ELF-1 (cell line): Measurements from ENCODE around the gene DLX1.

ENCODE experiments used
- DNase-seq: peaks from one replicate; pipeline ENCODE4 v3.0.0-alpha.2; 2016; ENCODE audit warnings: low read depth, low spot score

Gene DLX1

DNA sequence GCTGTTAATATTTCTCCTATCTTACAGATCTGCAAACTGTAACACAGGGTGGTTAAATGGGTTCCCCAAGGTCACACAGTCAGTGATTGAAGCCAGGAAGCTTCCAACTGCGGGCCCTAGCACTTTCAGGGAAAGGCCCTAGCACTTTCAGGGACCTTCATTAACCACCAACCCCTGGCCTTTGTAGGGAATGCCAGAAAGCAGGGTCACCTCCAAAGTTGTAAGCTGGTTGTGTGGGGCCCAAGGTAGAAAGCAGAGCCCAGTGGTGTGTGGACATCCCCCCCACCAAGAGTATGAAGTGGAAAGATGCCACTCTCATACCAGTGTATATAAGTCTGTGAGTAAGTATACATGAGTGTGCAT lies 13.0 kb downstream of the DLX1 start:
- DNase-seq: peak; percentile 16

DNA sequence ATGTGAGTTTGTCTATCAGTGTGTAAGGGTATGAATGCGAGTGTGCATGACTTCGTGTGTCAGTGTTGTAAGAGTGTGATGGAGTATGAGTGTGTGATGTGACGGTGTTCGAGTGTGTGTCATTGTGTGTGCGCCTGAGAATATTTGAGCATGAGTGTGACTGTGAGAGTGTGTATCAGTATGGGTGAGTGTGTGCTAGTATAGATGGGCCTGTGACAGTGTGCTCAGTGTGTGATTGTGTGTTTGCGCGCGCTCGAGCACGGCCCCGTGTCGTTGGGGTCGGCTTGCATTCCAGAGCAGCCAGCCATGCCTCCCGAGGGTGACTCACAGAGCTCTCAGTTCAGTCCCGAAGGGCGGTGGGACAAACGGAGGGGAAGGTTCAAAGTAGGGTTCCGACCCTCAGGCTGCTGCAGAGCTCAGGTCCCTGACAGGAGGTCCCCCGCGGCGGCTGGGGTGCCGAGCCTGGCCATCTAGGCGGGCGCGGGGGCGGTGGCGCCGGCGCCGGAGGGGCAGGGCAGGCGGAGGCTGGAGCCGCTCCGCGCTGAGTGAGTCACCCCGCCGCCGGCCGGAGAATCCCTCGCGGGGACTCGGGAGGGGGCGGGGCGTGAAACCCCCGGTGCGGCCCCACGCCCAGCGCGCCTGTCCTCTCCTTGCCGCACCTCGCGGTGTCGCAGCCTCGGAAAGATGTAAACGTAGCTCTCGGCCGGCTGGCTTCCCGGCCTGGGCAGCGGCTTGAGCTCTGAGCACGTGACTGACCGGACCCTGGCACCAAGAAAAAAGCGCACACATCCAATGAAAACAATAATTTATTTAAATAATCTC lies 13.6 kb downstream of the DLX1 start:
- DNase-seq: peak; percentile 78

DNA sequence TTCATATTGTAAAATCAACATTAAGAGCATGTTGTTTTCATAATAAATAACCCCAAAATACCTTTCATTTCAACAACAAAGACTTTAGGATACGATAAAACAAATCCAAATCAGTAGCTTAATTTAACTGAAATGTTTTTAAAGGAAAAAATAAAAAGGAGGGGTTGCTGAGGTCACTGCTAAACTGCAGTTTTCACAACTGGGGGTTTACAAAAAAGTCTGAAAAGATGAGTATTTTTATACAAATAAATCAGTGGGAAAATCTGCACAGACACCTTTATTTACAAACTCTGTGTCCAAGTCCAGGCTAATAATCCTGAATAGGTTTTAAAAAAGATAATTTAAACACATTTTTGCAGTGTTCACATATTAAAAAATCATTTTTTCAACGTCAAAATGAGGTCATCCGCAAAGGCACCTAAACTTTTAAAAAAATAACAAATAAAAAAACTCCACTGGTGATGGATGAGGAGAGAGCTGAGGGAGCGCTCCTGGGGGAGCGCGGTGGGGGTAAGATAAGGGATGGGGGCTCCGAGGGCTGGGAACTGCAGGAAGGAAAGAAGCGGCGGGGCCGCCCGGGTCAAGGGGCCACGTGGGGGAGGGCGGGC lies 14.3 kb downstream of the DLX1 start:
- DNase-seq: no peak

- DNase-seq: peak; percentile 70
Observed at GRCh38 chr2:172100080-172100934, 15.0 kb downstream of the DLX1 start.

- DNase-seq: peak; percentile 50
Observed at GRCh38 chr2:172100935-172101820, 15.9 kb downstream of the DLX1 start.

- DNase-seq: peak; percentile 72
Observed at GRCh38 chr2:172101821-172102390, 16.6 kb downstream of the DLX1 start.

GRCh38 chr2:172102391-172103359 lies 17.4 kb downstream of the DLX1 start, which contains the start of gene DLX2:
TSS of gene DLX2 (minus strand) at chr2:172102900. CDS start at chr2:172102538, 362 bp downstream.
- DNase-seq: peak; percentile 97

DNA sequence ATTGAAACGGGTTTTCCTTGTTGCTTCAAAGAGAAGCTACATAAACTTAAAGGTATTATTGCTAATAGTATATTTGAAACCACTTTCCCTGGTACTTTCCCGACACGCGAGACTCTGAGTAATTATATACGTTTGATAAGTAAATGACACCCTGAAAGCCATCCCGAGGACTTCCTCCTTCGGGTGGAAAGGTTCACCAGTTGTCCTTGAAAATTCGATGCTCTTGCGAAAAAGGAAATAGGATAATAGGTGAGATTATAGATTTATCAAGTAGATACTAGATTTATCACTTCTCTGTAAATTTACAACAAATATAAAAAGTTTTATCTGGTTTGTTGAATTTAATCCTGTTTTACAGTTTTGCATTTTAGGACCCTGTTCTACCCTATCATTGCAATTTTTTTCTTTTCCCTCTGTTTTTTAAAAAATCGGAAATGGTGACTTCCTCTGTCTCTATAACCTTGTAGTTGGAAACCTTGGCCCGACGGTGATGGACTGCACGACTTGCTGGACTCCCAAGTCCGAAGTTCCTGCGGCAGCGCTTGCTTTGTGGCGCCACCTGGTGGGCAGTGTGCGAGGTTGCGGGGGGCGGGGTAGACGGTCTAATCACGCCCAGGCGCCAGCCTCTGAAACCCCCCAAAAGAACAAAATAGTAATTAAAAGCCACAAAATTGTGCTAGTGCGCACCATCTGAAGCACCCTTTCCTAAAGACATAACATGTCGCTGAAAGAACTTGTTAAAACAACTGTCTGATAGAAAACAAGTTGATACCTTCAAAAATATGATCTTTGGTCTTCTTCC lies 18.4 kb downstream of the DLX1 start:
- peak; percentile 90 for DNase-seq

DNA sequence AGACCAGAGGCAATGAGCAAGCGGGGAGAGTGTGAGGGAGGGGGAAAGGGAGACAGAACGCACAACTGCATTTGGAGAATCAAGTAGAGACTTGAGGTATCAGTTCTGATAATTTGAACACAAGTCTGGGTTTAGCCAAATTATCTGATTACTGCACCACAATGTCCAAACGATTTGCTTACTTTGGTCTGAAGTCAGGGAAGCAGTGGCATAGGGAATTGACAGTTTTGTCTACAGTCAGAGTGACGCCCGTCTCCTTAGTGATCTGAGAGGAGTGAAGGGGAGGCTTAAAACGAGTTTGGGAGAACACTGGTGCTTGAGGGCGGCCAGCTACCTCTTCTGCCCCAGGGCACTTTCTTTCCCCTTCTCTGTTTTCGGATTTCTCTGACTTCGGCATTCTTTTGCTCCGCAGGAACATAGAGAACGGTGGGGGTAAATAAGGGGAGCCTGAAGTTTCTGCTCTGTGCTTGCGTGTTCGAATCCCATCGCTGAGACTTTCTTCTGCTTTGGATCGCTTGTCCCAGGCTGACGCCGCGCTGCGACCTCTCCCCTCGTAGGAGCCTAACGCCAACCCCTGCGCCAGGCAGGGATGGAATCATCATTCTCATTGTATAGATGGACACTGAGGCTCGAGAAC lies 20.3 kb downstream of the DLX1 start:
- DNase-seq: peak; percentile 80

DNA sequence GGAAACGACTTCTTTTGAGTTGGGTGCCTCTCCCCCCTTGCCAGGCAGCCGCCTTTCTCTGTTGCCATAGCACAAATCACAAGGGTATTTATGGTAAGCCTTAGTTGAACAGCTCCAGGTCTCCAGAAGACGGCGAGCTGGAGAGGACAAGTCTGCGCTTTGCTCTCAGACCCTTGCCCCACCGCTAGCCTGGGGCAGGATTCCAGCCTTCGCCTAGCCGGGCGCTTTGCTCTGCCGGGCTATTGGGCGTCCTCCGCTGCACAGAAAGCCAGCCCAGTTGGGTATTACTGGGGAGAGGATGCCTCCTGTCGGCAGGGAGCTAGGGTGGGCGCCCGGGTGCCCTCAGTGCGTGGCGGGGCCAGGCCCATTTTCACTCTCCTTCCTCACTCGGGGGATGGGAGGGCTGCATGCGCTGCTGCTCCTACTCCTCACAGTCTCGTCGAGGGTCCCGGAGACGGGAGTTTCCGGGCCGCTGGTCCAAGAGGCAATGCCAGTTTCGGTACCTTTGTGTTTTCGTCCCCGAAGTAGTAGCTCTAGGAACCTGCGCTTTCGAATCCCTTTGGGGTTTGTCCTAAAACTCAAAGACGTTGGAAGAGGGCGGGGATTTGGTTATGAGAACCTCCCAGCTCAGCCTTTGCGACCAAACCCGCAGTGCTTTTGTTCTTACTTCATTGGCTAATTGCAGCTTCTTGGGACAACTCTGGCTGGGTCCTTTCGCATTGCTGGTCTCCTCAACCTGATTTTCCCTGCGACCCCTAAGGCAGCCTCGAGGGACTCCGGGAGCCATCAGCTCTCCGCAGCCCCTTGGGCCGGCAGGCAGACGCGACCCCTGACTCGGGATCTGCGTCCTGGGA lies 21.0 kb downstream of the DLX1 start:
- DNase-seq: peak; percentile 93

- peak; percentile 12 for DNase-seq
Observed at GRCh38 chr2:172107690-172108586, 22.6 kb downstream of the DLX1 start.

GRCh38 chr2:172108587-172108930 lies 23.3 kb downstream of the DLX1 start:
- peak; percentile 5 for DNase-seq

GRCh38 chr2:172109256-172109987 lies 24.1 kb downstream of the DLX1 start:
- DNase-seq: peak; percentile 12

GRCh38 chr2:172109988-172110811 lies 24.9 kb downstream of the DLX1 start:
- DNase-seq: peak; percentile 31

- DNase-seq: no peak
Observed at GRCh38 chr2:172113617-172114016, 28.3 kb downstream of the DLX1 start.
